ENCODE results near the gene DUSP28.

Gene DUSP28

DNA sequence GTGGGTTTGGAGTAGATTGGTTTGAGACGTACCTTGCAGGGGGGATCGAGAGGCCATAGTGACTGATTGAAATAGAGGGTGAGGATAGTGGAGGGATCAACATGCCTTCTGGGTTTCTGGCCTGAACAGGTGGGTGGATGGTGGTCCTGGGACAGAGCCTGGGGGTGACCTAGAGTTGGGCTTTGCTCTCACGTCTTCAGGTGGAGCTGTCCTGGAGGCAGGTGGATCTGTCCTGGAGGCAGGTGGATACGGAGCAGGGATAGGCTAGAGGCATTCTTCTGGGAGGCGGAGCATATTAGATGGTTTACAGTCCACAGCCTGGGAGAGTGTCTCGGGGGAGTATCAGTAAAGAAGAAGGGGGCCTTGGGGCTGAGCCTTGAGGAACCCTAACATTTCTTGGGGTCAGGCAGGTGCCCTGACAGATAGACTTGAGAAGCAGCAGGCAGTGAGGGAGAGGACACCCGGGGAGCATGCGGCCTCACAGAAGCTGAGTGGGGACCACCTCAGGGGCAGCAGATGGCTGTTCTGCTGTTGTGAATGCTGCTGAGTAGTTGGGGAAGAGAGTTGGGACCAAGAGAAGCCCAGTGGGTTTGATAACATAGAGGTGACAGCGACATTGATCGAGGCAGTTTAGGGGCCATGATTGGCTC, 28.0 kb downstream of the DUSP28 start:
- DNase-seq, result no peak

DNA sequence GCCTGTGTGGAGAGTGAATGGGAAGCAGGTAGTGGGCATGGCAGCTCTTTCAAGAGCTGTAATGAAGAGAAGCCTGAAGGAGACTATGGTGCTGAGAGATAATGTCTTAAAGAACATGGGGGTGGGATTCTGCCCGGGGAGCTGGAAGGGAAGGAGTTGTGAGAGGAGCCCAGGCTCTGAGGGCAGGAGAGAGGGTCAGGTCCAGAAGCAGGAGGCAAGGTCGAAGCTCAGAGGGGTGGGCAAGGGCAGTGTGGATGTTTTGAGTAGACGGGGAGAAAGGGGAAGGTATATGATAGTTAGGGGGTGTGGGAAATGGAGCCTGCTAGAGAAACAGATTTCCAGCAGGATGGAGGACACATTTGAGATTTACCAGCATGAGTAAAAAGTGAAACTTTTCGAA, 28.5 kb downstream of the DUSP28 start:
- DNase-seq, result no peak

DNA sequence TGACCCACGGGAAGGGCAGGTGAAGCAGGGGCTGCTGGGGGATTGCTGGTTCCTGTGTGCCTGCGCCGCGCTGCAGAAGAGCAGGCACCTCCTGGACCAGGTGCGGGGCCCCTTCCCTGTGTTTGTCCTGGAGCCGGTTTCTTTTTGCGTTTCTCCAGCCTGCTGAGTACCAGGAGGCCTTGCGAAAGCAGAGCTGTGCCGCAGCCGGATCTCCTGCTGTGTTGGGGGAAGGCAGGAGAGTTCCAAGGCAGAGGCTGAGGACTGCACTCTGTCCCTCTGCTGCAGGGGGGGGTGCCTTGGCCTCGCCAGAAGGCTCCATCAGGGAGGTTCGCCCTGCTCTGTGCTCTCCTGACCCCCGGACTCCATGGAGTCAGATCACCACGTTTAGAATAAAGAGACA, 29.2 kb downstream of the DUSP28 start:
- no peak for DNase-seq

DNA sequence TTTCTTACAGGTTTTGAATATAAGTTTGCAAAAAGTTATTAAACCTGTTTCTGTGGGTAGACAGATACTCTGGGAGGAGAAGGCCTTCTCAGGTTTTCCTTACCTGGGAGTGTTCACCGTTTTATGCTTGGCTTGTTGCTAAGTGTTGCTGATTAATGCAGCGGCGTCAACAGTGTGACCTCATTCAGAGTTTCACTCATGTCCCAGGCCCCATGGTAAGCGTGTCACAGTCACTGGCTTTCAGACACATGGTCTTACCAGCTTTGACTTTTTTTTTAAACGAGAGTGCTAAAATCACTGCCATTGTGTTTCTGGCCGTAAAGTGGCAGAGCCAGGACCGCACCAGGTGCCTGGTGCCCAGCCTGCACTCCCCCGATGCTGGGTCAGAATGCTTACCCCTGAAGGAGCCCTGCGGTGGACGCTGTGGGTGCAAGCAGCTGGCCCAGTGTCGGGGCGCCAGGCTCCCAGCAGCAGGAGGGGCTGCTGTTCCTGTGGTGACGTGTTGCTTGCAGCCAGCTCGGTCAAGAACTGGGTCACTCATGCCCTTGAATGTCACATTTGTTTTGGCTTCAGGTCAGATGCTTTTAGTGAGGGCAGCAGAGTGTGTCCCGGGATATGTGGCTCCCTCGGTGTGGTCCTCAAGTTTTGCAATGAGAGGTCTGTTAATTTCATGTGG, 29.8 kb downstream of the DUSP28 start:
- no peak for DNase-seq

DNA sequence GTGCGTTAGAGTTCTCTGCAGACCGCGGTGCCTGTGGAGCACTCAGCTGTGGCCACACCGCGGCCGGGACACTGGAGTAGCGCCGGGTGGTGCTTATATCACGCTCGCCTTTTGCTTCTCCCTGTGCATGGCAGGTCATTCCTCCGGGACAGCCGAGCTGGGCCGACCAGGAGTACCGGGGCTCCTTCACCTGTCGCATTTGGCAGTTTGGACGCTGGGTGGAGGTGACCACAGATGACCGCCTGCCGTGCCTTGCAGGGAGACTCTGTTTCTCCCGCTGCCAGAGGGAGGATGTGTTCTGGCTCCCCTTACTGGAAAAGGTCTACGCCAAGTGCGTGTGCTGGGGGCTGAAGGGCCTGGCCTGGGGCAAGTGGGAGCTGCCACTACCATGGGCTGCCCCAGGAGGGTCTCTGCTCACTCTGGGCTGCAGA, 30.5 kb downstream of the DUSP28 start:
- DNase-seq, result no peak

DNA sequence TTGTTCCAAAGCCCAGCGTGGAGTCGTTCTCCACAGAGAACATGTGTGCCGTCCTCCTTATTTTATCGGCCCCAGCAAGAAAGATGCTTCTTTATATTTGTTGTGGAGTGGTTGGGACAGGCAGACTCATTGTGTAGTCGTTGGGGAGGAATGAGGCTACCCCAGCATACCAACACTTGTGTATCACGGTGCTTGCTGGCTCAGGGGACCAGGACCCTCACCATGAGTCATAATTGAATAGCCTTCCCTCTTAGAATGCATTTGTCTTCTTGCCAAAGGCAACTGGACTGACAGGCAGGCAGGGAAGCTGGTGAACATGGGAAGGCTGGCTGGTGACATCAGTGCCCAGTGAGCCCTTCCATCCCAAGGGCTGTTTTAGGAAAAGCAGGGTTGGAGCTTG, 31.1 kb downstream of the DUSP28 start:
- no peak for DNase-seq

DNA sequence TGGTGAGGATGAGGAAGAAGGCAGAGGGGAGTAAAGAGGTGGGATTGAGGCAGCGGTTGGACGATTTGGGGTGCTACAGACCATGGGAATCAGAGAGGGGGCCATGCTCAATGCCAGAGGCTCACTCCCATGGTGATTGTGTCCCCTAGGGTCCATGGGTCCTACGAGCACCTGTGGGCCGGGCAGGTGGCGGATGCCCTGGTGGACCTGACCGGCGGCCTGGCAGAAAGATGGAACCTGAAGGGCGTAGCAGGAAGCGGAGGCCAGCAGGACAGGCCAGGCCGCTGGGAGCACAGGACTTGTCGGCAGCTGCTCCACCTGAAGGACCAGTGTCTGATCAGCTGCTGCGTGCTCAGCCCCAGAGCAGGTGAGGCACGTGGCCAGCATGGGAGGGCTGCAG, 31.6 kb downstream of the DUSP28 start:
- no peak for DNase-seq

DNA sequence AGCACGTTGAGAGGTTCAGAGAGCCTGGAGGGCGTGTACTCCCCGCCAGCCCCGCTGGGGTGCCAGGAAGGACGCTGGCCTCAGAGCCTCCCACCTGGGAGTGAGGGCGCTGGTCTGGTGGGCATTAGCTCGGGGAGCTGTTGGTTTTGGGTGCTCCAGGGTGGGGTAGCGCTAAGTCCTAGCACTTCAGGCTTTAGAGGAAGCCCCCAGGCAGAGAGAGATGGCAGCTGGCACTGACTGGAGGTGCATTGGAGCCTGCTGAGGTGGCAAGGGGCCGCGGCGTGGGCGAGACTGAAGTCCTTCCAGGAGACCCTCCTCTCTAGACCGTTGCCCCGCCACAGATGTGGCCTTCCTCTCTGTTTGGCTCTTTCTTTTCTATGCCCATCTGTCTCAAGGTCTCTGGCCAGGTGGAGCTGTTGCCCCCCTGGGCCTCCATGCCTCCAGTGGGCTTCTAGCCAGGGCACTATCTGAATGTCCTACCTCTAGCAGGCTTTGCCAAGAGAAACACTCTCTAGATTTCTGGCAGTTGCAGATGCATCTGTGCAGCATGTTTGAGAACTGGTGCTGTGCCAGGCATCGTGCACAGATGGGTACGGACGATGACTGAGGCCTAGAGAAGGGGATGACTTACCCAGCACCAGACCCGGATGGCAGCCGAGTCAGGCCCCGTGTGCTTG, 33.0 kb downstream of the DUSP28 start:
- no peak for DNase-seq

DNA sequence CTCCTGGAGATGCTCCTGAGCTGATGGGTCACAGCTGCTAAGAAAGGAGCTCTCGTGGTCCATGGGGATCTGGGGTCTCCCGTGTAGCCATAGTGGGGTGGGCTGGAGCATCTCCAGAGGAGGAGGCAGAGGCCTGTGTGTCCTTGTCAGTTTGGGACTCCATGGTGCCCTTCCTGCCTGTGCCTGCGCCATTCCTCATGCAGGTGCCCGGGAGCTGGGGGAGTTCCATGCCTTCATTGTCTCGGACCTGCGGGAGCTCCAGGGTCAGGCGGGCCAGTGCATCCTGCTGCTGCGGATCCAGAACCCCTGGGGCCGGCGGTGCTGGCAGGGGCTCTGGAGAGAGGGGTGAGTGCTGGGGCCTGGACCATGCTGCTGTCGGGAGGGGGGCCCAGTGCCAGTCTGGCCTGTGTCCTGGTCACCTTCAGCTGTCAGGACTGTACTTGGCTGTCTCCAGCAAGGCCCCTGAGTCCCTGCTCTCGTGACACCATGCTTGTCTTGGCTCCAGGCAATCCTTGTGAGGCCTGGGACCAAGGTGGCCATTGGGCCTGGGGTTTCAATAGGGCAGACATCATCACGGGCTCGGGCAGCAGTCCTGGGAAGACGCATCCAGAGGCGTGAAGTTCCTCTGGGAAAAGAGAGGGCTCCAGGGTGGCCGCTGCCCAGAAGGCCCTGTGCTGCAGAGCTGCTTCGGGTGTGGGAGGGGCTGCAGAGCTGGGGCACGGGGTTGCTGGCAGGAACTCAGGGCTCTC, 33.7 kb downstream of the DUSP28 start:
- DNase-seq, result no peak

DNA sequence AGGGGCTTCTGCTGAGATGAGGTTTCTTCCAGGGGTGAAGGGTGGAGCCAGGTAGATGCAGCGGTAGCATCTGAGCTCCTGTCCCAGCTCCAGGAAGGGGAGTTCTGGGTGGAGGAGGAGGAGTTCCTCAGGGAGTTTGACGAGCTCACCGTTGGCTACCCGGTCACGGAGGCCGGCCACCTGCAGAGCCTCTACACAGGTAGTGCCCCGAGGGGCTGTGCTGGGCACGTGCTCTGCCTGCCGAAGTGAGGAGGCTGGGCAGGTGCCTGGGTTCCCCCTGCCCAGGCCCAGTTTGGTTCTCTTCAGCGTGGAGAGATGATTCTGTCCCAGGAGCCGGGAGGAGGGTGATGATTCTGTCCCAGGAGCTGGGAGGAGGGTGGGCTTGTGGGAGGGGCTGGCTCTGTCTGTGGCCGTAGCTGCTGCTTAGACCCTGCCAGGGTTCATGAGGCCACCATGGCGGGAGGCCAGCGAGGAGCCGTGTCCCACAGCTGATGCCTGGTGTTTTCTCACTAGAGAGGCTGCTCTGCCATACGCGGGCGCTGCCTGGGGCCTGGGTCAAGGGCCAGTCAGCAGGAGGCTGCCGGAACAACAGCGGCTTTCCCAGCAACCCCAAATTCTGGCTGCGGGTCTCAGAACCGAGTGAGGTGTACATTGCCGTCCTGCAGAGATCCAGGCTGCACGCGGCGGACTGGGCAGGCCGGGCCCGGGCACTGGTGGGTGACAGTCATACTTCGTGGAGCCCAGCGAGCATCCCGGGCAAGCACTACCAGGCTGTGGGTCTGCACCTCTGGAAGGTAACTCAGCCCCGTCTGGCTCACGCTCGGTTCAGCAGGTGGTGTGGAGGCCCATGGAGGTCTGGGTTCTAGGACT, 34.6 kb downstream of the DUSP28 start:
- no peak for DNase-seq

DNA sequence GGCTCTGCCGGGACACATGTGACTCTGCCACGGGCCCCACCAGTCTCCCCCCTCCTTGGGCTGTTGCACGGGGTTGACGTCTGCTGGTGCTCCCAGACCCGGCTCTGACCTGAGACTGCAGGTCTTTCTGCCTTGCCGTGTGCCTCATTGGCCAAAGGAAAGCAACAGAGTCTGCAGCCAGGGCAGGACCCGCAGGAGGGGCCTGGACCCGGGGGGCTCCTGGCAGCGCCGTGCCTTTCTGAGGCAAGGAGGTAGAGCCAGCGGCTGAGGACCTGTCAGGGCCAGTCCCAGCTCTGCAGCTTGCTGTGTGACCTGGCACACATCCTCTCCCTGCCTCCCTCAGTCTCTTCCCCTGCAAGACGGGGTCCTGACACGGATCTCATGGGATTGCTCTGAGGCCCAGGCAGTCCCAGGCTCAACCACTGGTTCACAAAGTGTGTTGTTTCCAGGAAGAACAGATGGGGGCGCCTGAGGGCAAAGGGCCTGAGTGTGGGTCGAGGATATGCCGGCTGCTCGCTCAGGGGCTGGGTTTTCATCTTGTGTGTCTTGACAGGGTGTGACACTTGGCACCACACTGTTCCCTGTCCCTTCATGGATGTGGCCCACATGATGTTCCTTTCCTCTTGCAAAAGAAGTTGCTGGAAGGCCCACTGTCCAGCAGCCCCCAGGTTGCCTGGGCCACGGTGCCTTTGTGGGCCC, 35.4 kb downstream of the DUSP28 start:
- peak; percentile 68 for DNase-seq

DNA sequence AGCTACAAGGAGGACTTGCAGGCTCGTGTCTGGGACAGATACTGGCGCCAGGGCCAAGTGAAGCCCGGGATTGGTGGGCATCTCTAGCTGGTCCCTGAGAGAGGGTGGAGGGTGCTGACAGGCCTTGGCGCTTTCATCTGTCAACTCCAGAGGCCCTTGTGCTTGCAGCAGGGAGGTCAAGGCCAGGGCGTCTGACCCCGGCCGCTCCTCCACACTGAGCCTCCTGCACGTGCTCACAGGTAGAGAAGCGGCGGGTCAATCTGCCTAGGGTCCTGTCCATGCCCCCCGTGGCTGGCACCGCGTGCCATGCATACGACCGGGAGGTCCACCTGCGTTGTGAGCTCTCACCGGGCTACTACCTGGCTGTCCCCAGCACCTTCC, 35.9 kb downstream of the DUSP28 start:
- DNase-seq, result no peak

DNA sequence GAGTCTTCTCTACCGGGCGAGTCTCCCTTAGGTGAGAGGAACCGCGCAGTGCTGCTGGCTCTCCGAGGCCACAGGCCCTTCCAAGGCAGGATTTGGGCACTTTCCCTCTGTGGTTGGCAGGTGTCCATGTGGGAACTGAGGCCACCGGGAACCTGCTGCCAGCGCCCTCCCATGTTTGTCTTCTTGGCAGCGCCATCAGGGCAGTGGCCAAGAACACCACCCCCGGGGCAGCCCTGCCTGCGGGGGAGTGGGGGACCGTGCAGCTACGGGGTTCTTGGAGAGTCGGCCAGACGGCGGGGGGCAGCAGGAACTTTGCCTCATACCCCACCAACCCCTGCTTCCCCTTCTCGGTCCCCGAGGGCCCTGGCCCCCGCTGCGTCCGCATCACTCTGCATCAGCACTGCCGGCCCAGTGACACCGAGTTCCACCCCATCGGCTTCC, 36.4 kb downstream of the DUSP28 start:
- DNase-seq, result no peak

DNA sequence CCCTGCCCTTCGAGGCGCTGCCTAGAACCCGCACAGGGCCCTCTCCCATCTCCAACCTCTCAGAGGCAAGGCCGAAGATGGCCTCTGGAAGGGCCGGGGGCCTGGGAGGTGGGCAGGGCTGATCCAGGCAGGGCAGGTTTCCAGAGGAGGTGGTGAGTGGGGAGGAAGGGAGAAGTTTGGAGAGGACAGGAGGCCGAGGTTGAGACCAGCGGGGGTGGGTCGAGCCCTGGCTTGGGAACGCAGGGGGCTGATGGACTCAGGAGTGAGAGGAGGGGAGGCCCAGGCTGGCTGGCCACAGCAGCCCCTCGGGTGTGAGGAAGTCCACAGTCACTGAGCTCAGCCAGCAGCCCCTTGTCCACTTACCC, 36.9 kb downstream of the DUSP28 start:
- DNase-seq, result no peak

DNA sequence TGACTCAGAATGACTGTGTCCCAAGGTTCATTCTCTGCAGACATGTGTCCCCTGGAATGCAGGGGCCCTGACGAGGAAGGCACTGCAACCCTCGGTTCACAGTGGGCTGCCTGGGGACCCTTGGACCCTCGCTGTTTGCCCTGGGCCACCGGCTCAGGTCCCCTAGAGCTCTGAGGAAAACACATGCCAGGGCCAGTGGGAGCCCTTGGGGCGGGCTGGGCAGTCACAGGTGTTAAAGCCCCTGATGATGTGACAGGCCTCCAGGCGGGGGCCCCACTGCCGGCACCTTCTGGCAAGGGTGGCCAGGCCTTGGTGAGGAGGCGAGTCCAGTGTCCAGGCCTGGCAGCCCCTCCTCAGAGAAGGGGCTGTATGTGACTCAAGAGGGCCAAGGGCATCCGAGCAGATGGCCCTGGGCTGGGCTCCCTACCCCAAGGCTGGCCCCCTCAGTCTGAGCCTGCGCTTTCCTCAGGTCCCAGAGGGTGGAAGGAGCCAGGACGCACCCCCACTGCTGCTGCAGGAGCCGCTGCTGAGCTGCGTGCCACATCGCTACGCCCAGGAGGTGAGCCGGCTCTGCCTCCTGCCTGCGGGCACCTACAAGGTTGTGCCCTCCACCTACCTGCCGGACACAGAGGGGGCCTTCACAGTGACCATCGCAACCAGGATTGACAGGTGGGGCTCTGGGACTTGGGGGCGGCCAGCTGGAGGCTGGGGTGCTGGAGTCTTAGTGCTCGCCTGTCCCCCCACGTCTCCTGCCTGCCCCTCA, 37.4 kb downstream of the DUSP28 start:
- no peak for DNase-seq

DNA sequence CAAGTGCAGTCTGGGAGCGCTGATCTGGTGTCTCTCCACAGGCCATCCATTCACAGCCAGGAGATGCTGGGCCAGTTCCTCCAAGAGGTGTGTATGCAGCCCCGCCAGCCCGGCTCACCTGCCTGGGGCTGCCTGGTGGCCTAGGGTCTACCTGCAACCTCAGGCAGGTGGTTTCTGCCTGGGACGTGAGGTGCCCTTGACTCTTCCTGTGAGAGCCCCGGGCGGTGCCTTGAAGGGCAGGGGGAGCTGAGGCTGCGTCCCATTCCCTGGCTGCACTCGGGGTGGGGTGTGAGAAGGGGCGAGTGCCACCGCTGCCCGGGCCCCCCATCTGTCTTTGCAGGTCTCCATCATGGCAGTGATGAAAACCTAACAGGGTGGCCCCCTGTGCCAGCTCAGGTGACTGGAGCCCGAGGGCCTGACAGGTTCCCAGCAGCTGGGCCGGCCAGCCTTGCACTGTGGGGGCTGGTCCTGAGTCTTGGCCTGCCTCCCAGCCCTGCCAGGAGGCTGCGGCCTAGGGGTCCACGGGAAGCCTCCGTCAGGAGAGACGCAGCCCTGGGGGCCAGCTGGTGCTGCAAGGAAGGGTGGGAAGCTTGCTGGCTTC, 38.3 kb downstream of the DUSP28 start:
- DNase-seq, result no peak

DNA sequence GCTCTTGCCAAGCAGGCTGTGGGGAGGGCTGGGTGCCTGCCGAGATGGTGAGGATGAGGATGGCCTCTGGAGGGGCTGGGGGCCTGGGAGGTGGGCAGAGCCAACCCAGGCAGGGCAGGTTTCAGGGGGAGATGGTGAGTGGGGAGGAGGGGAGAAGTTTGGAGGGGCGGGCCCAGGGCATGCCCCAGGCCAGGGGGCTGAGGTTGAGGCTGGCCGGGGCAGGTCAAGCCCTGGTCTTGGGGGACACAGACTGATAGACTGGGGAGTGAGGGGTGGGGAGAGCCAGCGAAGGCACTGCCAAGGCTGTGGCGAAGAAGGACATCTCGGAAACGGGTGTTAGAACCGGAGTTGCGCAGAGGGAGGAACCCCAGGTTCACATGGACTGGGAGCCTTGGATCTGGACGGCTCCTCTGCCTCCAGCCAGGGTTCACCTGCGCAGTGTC, 39.0 kb downstream of the DUSP28 start:
- no peak for DNase-seq

DNA sequence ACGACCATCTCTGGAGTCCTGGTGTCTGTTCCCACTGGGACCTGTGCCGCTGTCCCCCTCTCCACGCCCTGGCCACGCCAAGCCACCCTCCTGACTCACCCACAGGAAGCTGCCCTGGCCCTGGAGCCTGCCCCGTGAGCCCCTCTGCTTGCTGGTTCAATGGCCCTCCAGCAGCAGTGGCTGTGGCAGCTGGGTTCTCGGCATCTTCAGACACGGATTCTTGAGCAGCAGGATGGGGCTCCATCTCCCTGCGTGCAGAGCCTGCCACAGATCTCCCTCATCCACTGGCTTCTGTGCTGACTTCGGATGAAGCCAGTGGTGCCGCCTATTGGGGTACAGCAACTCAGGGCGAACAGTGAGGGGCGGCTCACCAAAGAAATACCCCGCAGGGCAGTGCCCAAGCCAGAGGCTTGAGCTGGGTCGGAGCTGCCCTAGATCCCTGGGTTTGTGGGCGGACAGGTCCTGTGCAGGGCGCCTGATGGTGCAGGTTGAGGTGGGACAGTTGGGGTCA, 40.3 kb downstream of the DUSP28 start:
- DNase-seq, result no peak

DNA sequence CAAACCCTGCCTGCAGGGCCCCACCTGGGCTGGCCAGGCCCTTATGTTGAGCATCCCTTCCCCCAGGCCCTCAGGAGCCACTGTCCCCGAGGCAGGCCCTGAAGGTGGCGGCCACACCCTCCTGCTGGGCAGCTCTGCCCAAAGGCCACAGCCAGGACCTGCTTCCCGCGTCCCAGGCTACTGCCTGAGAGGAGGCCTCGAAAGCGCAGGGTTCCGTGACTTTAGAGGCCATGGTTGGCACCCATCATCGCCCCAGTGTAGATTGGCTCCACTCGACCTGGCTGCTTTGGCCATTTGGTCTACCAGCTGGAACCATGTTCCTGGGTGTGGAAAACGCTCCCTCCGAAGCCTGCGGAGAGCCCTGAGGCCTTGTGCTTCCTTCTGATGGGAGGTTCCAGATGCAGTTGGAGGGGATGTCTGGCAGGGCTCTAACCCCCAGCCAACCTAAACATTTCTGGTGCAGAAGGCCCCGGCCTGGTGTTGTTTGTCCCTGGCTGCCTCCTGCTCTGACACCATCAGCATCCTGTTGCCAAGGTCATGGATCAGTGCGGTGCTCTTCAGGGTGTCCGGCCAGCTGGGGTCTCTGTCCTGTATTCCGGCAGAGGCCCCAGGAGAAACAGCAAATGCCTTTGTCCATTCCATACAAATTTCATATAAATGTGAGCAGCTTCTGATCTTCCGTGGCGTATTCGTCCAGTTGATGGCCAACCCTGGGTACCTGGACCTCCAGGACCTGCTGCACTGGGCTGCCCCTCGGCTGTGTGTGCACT, 41.1 kb downstream of the DUSP28 start:
- DNase-seq, result no peak

DNA sequence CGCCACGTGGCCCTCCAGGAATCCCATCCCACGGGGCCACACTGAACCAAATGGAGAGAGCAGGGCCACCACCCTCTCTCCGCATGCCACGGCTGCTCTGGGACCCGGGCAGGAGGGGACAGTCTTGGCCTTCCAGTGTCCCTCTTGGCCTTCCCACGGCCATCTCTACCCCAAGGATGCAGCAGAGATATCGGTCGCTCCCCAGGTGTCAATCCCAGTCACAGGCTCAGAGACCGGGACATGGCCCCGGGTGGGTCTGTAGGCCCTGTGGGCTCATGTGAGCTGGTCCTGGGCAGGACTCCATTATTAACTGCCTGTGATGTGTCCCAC, 41.6 kb downstream of the DUSP28 start:
- no peak for DNase-seq
